Suprapubic skin (tissue), 4 donors: ENCODE measurements around the gene CEP70.

Experiments used
- CTCF ChIP-seq, 2 donors: fragments of 200-600 bp in 1 of 2; fragments of 450-650 bp in 1 of 2; sonication (generic) in 1 of 2; IDR thresholded peaks; one replicate each; pipeline ENCODE4 v1.5.1; 2016 to 2019; ENCODE audit warnings: antibody characterized with exemption in 2 of 2, mild to moderate bottlenecking in 1 of 2, moderate library complexity in 1 of 2
- POLR2A ChIP-seq, 2 donors: fragments of 450-650 bp; IDR thresholded peaks; one replicate each; pipeline ENCODE4 v1.6.1; 2017; ENCODE audit warnings: antibody characterized with exemption in 2 of 2, mild to moderate bottlenecking in 2 of 2, moderate library complexity in 2 of 2
- POLR2AphosphoS5 ChIP-seq, 3 donors: sonication (generic); formaldehyde crosslinking; IDR thresholded peaks; one replicate each; pipeline ENCODE4 v1.6.1; 2017; ENCODE audit warnings: antibody characterized with exemption in 3 of 3

- TF ChIP-seq CTCF (IDR thresholded peaks at IDR 0.05): no peak
- TF ChIP-seq POLR2AphosphoS5 (IDR thresholded peaks at IDR 0.05): no peak
- no peak for TF ChIP-seq POLR2A (IDR thresholded peaks at IDR 0.05)
Measured at GRCh38 chr3:138494607-138494929, 99.5 kb downstream of the CEP70 start.
